Hepatocyte (in vitro differentiated cells): Measurements from ENCODE around the gene LILRA1. TPM values are rescaled to one million over a fixed set of nuclear protein-coding genes. Genes with fewer than 3 reads are reported as not detected.
"Not testable (repeated sequence)": the region's sequence is repeated elsewhere in the genome, so short reads cannot be mapped to it uniquely, and the experiment has no call there.

Source experiments
- DNase-seq: peaks from one replicate; pipeline ENCODE4 v3.0.0-alpha.2; 2016; ENCODE audit warnings: low spot score
- H2AFZ ChIP-seq: fragments of 200-600 bp; sonication (generic); 2 replicates; pipeline ENCODE4 v1.6.0; 2016; ENCODE audit warnings: antibody characterized with exemption, mild to moderate bottlenecking
- H3K27ac ChIP-seq: fragments of 200-600 bp; sonication (generic); 2 replicates; pipeline ENCODE4 v1.5.1; 2016; ENCODE audit warnings: mild to moderate bottlenecking
- H3K27me3 ChIP-seq: fragments of 200-600 bp; sonication (generic); 2 replicates; pipeline ENCODE4 v1.6.1; 2016
- H3K36me3 ChIP-seq: fragments of 200-600 bp; sonication (generic); replicated peaks from 2 replicates; pipeline ENCODE4 v1.5.1; 2016; ENCODE audit warnings: low read depth; ENCODE audit not compliant: insufficient read depth
- H3K4me1 ChIP-seq: fragments of 200-600 bp; sonication (generic); 2 replicates; pipeline ENCODE4 v1.5.1; 2016; ENCODE audit warnings: mild to moderate bottlenecking, moderate library complexity; ENCODE audit not compliant: insufficient read depth
- H3K4me2 ChIP-seq: fragments of 200-600 bp; sonication (generic); 2 replicates; pipeline ENCODE4 v1.6.0; 2016
- H3K4me3 ChIP-seq: fragments of 200-600 bp; sonication (generic); 2 replicates; pipeline ENCODE4 v1.5.1; 2016; ENCODE audit warnings: mild to moderate bottlenecking
- H3K79me2 ChIP-seq: fragments of 200-600 bp; sonication (generic); 2 replicates; pipeline ENCODE4 v1.6.0; 2017; ENCODE audit warnings: mild to moderate bottlenecking
- H3K9me2 ChIP-seq: fragments of 200-600 bp; sonication (generic); replicated peaks from 2 replicates; pipeline ENCODE4 v1.6.0; 2017; ENCODE audit warnings: mild to moderate bottlenecking; ENCODE audit not compliant: insufficient read depth
- H3K9me3 ChIP-seq: fragments of 200-600 bp; sonication (generic); 2 replicates; pipeline ENCODE4 v1.5.1; 2016; ENCODE audit warnings: low read depth, mild to moderate bottlenecking
- H4K20me1 ChIP-seq: fragments of 200-600 bp; sonication (generic); 2 replicates; pipeline ENCODE4 v1.6.0; 2016; ENCODE audit warnings: mild to moderate bottlenecking; ENCODE audit not compliant: insufficient read depth, poor library complexity, severe bottlenecking
- EZH2 ChIP-seq: fragments of 200-600 bp; sonication (generic); IDR thresholded peaks from 2 replicates; pipeline ENCODE4 v1.6.1; 2016; ENCODE audit warnings: antibody characterized with exemption, mild to moderate bottlenecking, borderline replicate concordance
- EZH2phosphoT487 ChIP-seq: fragments of 200-600 bp; sonication (generic); IDR thresholded peaks from one replicate; pipeline ENCODE4 v1.6.1; 2018; ENCODE audit warnings: antibody characterized with exemption, mild to moderate bottlenecking, low read depth, moderate library complexity; ENCODE audit not compliant: unreplicated experiment, severe bottlenecking
- WGBS: methylation state at CpG from one replicate; pipeline ENCODE4 v1.1.6; 2016; ENCODE audit warnings: low lambda C conversion rate; ENCODE audit errors: missing lambda C conversion rate; 5-methylcytosine and 5-hydroxymethylcytosine counted together
- polyA plus RNA-seq: library from polyadenylated mRNA; unstranded; fragments of >200 nt; fragmentation: Nextera tagmentation; extraction: Ambion mirVana; gene quantifications from 2 replicates; pipeline ENCODE4 v1.2.1, GENCODE V29; 2016
- total RNA-seq: library from RNA; depleted of rRNA; stranded (reverse); fragments of >200 nt; gene quantifications from 2 replicates; pipeline ENCODE4 v1.2.3, GENCODE V29; 2014
- TF ChIP-seq, protein P1 (sequence below): fragments of 200-600 bp; sonication (generic); IDR thresholded peaks from 2 replicates; pipeline ENCODE4 v1.5.1; 2016; ENCODE audit warnings: antibody characterized with exemption, mild to moderate bottlenecking; ENCODE audit not compliant: poor library complexity

Gene LILRA1
- total and polyA plus RNA-seq, 2 experiments from 2014 or later: not detected

DNA sequence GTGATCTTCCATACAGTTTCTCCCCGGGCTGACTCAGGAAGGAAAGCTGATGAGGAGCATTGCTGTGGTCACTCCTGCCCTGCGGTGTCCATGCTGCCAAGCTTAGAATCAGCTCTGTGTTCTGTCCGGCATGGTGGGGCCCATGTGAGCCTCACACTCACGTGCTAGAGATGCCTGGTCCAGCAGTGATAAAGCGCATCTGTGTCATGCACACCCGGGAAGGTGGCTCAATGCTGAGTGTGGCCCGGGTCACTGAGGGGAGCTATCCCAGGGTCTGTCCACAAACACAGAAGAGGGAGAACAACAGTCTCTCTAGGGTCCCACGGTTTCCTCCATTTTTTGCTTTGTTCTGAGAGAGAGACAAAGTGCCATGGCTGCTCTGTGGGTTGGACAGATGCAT is 33.3 kb downstream of the LILRA1 start:
- WGBS: 68% methylated on average over 8 of the region's 8 CpGs
- Histone ChIP-seq H3K4me2 (no peak overlapping the region), H3K36me3 (no peaks in the 10 kb centered on the region), H3K4me1 (no peaks in the 10 kb centered on the region), H3K27me3 (no peaks in the 10 kb centered on the region), H3K9me2 (no peaks in the 10 kb centered on the region), H2AFZ (no peak overlapping the region), H3K27ac (no peak overlapping the region), H3K79me2 (no peaks in the 10 kb centered on the region), H3K4me3 (no peak overlapping the region), H4K20me1 (no peaks in the 10 kb centered on the region), H3K9me3 (no peaks in the 10 kb centered on the region)
- no peak for DNase-seq
- TF ChIP-seq EZH2phosphoT487: no peak
- no peak for TF ChIP-seq EZH2
- TF ChIP-seq, protein P1, sequence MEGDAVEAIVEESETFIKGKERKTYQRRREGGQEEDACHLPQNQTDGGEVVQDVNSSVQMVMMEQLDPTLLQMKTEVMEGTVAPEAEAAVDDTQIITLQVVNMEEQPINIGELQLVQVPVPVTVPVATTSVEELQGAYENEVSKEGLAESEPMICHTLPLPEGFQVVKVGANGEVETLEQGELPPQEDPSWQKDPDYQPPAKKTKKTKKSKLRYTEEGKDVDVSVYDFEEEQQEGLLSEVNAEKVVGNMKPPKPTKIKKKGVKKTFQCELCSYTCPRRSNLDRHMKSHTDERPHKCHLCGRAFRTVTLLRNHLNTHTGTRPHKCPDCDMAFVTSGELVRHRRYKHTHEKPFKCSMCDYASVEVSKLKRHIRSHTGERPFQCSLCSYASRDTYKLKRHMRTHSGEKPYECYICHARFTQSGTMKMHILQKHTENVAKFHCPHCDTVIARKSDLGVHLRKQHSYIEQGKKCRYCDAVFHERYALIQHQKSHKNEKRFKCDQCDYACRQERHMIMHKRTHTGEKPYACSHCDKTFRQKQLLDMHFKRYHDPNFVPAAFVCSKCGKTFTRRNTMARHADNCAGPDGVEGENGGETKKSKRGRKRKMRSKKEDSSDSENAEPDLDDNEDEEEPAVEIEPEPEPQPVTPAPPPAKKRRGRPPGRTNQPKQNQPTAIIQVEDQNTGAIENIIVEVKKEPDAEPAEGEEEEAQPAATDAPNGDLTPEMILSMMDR: no peak

DNA sequence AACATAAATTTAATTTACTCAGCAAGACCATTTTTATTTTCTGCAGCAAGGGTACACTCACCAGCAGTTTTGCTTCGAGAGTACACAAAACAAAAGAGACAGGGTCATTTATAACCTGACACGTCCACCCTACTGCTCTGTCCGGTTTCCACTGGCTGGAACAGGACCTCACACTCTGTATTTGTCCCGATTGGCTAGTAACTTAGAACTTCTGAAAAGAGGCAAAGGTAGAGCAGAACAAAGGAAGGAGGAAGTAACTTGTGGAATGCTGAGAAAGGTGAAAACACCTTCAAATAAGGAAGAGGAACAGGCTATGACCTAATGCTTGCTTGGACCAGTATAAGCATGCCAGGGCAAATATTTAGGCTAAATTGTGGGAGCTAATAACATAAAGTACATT is 34.5 kb downstream of the LILRA1 start:
- not testable (repeated sequence) for H3K4me1 ChIP-seq, H2AFZ ChIP-seq, H3K4me3 ChIP-seq, H3K9me3 ChIP-seq, H3K27me3 ChIP-seq, H4K20me1 ChIP-seq, H3K79me2 ChIP-seq, H3K27ac ChIP-seq, DNase-seq, H3K36me3 ChIP-seq, H3K9me2 ChIP-seq, H3K4me2 ChIP-seq
- 40% methylated on average over 4 of the region's 4 CpGs for WGBS

DNA sequence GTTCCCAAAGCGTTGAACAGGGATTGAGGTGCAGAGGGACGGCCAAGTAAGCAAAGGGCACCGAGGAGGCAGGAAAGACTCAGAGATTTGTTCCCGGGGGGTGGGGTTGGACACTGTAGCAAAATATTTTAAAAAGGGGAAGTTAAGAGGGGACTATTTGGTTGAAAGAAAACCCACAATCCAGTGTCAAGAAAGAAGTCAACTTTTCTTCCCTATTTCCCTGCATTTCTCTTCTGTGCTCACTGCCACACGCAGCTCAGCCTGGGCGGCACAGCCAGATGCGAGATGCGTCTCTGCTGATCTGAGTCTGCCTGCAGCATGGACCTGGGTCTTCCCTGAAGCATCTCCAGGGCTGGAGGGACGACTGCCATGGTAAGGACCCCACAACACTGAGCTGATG is 36.8 kb downstream of the LILRA1 start, which contains the start of gene LILRB1:
Gene LILRB1, plus strand, starts transcription at position 223 of the 400 bp plus-strand sequence. CDS start 590 bp downstream, outside the sequence.
- not testable (repeated sequence) for H3K9me3 ChIP-seq, H2AFZ ChIP-seq, H3K4me3 ChIP-seq, H3K9me2 ChIP-seq, H3K79me2 ChIP-seq, H3K4me1 ChIP-seq, H3K4me2 ChIP-seq, H3K27me3 ChIP-seq, H3K27ac ChIP-seq, H4K20me1 ChIP-seq, DNase-seq, H3K36me3 ChIP-seq
- WGBS: 78% methylated on average over 9 of the region's 9 CpGs

DNA sequence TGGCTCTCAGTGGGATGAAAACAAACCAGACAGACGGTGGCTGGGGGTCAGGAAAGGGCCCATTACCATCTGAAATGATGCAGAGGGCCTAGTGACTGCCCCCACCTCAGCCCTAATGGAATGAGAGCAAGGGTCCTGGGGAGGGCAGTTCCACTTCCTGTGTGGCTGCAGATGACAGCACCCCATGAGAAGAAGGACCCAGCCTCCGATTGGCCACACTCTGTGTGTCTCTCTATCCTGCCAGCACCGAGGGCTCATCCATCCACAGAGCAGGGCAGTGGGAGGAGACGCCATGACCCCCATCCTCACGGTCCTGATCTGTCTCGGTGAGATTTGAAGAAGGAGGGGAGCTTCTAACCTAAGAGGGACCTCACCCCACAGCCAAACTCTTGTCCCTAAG is 37.4 kb downstream of the LILRA1 start:
- Histone ChIP-seq H3K27ac (no peak overlapping the region), H3K27me3 (no peaks in the 10 kb centered on the region), H3K9me3 (no peaks in the 10 kb centered on the region), H3K4me3 (no peak overlapping the region), H3K9me2 (no peaks in the 10 kb centered on the region), H2AFZ (no peak overlapping the region), H4K20me1 (no peaks in the 10 kb centered on the region), H3K4me2 (no peak overlapping the region), H3K79me2 (no peaks in the 10 kb centered on the region), H3K4me1 (no peaks in the 10 kb centered on the region), H3K36me3 (no peaks in the 10 kb centered on the region)
- TF ChIP-seq EZH2: no peak
- TF ChIP-seq, protein P1: no peak
- no peak for TF ChIP-seq EZH2phosphoT487
- DNase-seq: no peak
- 59% methylated on average over 6 of the region's 6 CpGs for WGBS

DNA sequence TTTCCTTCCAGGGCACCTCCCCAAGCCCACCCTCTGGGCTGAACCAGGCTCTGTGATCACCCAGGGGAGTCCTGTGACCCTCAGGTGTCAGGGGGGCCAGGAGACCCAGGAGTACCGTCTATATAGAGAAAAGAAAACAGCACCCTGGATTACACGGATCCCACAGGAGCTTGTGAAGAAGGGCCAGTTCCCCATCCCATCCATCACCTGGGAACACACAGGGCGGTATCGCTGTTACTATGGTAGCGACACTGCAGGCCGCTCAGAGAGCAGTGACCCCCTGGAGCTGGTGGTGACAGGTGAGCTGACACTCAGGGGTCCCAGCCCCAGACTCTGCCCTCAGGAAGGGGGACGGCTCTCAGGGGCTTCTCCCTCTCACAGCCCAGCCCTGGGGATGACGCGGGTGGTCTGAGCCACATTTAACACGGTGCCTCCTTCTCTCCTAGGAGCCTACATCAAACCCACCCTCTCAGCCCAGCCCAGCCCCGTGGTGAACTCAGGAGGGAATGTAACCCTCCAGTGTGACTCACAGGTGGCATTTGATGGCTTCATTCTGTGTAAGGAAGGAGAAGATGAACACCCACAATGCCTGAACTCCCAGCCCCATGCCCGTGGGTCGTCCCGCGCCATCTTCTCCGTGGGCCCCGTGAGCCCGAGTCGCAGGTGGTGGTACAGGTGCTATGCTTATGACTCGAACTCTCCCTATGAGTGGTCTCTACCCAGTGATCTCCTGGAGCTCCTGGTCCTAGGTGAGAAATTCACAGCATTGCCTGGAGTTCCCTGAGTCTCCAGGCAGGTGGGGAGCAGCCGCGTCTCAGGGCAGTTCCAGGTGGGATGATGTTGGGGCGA is 38.3 kb downstream of the LILRA1 start:
- H3K36me3 ChIP-seq, H3K9me3 ChIP-seq, H3K4me1 ChIP-seq, H3K27ac ChIP-seq, H3K9me2 ChIP-seq, H3K27me3 ChIP-seq, DNase-seq, H4K20me1 ChIP-seq, H3K4me2 ChIP-seq, H3K79me2 ChIP-seq, H2AFZ ChIP-seq, H3K4me3 ChIP-seq: not testable (repeated sequence)
- WGBS: 77% methylated on average over 23 of the region's 23 CpGs

DNA sequence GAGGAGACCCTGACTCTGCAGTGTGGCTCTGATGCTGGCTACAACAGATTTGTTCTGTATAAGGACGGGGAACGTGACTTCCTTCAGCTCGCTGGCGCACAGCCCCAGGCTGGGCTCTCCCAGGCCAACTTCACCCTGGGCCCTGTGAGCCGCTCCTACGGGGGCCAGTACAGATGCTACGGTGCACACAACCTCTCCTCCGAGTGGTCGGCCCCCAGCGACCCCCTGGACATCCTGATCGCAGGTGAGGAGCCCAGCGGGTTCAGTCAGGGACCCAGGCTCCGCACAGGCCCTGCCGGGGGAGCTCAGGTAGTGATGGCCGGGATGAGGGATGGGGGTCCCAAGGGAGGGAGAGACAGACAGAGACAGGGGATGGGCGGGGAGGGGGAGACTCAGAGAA is 39.1 kb downstream of the LILRA1 start:
- H3K4me2 ChIP-seq, H3K27me3 ChIP-seq, H3K79me2 ChIP-seq, DNase-seq, H2AFZ ChIP-seq, H3K4me3 ChIP-seq, H4K20me1 ChIP-seq, H3K36me3 ChIP-seq, H3K9me2 ChIP-seq, H3K27ac ChIP-seq, H3K9me3 ChIP-seq, H3K4me1 ChIP-seq: not testable (repeated sequence)
- WGBS: 79% methylated on average over 14 of the region's 16 CpGs
